ENCODE results near the gene GTF2A1L. TPM values are rescaled to one million over a fixed set of nuclear protein-coding genes. Genes with fewer than 3 reads are reported as not detected.

The GTF2A1L gene
- total RNA-seq, 4 donors from 2014 or later: 0.67 to 4.2 TPM; not detected in 2

DNA sequence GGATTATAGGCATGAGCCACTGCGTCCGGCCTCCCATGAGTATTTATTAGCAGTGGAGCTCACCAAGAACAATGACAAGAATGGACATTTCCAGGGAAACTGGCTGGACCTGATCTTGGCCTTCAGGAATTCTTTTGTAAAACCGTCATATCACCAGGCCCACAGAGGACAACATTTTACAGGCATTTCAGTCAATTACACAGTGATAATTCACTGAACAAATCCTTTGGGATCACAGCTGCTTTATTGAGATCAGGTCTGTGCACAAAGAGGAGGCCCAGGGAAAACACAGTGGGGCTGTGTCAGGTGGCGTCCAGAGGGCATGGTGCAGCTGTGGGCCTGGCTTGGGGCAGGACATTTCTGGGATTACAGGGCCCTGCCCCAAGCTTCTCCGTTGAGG, 30.1 kb upstream of the GTF2A1L start:
- no peak overlapping the region for H3K27ac ChIP-seq
- 95% methylated on average over 5 of the region's 5 CpGs for WGBS, 2 donors
- TF ChIP-seq, protein P1, sequence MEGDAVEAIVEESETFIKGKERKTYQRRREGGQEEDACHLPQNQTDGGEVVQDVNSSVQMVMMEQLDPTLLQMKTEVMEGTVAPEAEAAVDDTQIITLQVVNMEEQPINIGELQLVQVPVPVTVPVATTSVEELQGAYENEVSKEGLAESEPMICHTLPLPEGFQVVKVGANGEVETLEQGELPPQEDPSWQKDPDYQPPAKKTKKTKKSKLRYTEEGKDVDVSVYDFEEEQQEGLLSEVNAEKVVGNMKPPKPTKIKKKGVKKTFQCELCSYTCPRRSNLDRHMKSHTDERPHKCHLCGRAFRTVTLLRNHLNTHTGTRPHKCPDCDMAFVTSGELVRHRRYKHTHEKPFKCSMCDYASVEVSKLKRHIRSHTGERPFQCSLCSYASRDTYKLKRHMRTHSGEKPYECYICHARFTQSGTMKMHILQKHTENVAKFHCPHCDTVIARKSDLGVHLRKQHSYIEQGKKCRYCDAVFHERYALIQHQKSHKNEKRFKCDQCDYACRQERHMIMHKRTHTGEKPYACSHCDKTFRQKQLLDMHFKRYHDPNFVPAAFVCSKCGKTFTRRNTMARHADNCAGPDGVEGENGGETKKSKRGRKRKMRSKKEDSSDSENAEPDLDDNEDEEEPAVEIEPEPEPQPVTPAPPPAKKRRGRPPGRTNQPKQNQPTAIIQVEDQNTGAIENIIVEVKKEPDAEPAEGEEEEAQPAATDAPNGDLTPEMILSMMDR (IDR thresholded peaks at IDR 0.05): no peak
- no peak for TF ChIP-seq POLR2A (IDR thresholded peaks at IDR 0.05)
- no peak overlapping the region for H3K4me3 ChIP-seq (replicated peaks in 1 of 3)
- no peak for DNase-seq
- no peaks in the 10 kb centered on the region for H3K36me3 ChIP-seq
- H3K4me1 ChIP-seq: no peaks in the 10 kb centered on the region
- intact Hi-C loops (cut with DNase I): loop anchor here (10.0 kb wide), 1 partner anchor 73 kb away; no protein-coding TSS in a partner anchor
- H3K27me3 ChIP-seq: no peaks in the 10 kb centered on the region
- no peaks in the 10 kb centered on the region for H3K9me3 ChIP-seq

DNA sequence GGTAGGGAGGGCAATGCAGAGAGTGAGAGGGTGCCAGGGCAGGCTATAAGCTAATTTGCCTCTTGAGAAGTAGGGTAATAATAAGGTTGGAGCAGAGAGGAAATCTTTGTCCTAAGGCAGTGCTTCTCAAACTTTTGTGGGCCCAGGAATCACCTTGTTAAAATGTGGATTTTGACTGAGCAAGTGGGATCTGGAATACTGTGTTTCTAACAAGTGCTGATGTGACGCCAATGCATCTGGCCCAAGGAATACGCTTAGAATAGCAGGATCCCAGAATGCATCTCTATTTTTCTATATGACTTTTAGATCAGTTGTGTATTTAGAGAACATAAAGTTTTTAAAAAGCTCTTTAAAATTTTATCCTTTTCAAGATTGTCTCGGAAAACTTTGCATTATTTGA, 29.7 kb upstream of the GTF2A1L start:
- no peaks in the 10 kb centered on the region for H3K9me3 ChIP-seq
- TF ChIP-seq, protein P1 (IDR thresholded peaks at IDR 0.05): no peak
- TF ChIP-seq POLR2A (IDR thresholded peaks at IDR 0.05): no peak
- H3K4me1 ChIP-seq: no peaks in the 10 kb centered on the region
- H3K4me3 ChIP-seq (replicated peaks in 1 of 3): no peak overlapping the region
- H3K27me3 ChIP-seq: no peaks in the 10 kb centered on the region
- intact Hi-C loops (cut with DNase I): loop anchor here (10.0 kb wide), 1 partner anchor 73 kb away; no protein-coding TSS in a partner anchor
- no peak overlapping the region for H3K27ac ChIP-seq
- whole genome bisulfite sequencing, 2 donors: 94 to 97% methylated on average over 3 of the region's 3 CpGs
- no peaks in the 10 kb centered on the region for H3K36me3 ChIP-seq
- DNase-seq: no peak

DNA sequence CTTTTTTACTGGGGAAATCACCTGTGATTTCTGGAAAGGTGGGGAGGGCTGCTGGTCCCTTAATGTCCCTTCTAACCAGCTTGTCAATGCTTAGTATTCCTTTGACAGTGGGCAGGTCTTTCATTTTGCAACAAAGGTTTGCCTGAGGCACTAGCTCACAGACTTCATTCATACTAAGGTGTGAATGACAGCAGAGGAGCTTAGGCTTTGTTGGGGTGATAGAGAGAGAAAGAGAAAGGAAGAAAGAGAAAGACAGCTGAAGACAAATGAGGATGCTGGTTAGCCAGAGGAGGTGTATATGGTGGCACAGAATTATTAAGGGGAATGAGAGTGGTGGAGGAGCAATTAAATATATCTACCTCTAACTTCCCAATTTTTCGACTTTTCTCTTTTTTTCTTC, 28.9 kb upstream of the GTF2A1L start:
- H3K4me1 ChIP-seq: no peaks in the 10 kb centered on the region
- H3K27ac ChIP-seq: no peak overlapping the region
- no peaks in the 10 kb centered on the region for H3K9me3 ChIP-seq
- H3K4me3 ChIP-seq (replicated peaks in 1 of 3): no peak overlapping the region
- TF ChIP-seq, protein P1 (IDR thresholded peaks at IDR 0.05): no peak
- no peak for TF ChIP-seq POLR2A (IDR thresholded peaks at IDR 0.05)
- no peak for DNase-seq
- no peaks in the 10 kb centered on the region for H3K27me3 ChIP-seq
- WGBS, 2 donors: 81 to 92% methylated on average over 1 of the region's 1 CpG
- intact Hi-C loops (cut with DNase I): loop anchor here (10.0 kb wide), 1 partner anchor 74 kb away; no protein-coding TSS in a partner anchor
- H3K36me3 ChIP-seq: no peaks in the 10 kb centered on the region

DNA sequence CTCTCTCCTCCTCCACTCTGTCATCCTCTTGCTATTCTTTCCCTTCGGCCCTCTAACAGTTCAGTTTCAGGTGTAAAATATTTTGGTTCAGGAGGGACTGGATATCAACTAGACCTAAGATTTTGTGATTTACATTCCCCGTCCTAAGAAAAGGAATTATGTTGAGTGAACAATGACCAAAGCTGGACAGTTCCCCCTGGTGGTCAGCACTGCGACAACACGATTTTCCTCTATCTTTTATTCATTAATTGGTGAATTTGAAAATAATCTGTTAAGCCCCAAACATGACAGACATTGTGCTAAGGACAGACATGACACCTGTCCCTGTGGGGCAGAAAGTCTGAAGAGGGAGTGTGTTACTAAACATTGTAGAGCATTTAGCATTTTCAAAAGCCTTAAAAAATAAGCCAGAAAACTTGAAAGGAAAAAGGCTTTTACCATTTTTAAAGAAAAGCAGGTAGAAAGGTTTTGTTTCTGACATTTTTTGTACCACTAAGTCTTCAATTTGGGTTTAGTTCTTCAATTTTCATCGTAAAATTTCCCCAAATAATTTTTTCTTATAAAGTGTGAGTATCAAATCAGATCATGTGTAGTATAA, 28.4 kb upstream of the GTF2A1L start:
- 26 to 31% methylated on average over 5 of the region's 5 CpGs for WGBS, 2 donors
- no peak overlapping the region for H3K4me3 ChIP-seq (replicated peaks in 1 of 3)
- H3K27ac ChIP-seq: no peak overlapping the region
- peak; percentile 46 to 61 for DNase-seq
- H3K9me3 ChIP-seq: no peaks in the 10 kb centered on the region
- H3K4me1 ChIP-seq: no peaks in the 10 kb centered on the region
- no peaks in the 10 kb centered on the region for H3K27me3 ChIP-seq
- intact Hi-C loops (cut with DNase I): loop anchor here (10.0 kb wide), 1 partner anchor 74 kb away; no protein-coding TSS in a partner anchor
- TF ChIP-seq, protein P1 (IDR thresholded peaks at IDR 0.05): peak; percentile 33 to 77 (median 71)
- no peak for TF ChIP-seq POLR2A (IDR thresholded peaks at IDR 0.05)
- H3K36me3 ChIP-seq: no peaks in the 10 kb centered on the region

DNA sequence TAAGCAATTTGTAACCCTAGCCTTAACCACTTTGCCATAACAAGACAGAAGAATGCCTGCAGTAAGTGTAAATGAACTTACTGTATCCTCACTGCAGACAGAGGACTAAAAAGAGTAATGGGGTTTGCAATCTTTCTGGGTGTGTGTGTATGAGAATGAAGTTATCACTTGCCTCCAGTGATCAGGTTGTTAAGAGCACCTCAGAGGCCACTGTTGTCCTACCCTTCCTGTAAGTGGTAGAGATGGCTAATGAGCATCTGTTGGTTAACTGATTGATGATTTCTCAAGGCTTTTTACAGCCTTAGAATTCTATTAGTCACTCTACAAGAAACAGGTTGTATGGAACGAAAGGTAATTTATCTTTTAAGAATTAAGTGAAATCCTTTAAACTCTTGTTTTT, 27.6 kb upstream of the GTF2A1L start:
- intact Hi-C loops (cut with DNase I): no loop called here
- H3K4me1 ChIP-seq: no peaks in the 10 kb centered on the region
- no peak for TF ChIP-seq POLR2A (IDR thresholded peaks at IDR 0.05)
- TF ChIP-seq, protein P1 (IDR thresholded peaks at IDR 0.05): no peak
- WGBS, 2 donors: 95 to 96% methylated on average over 1 of the region's 1 CpG
- no peak overlapping the region for H3K4me3 ChIP-seq (replicated peaks in 1 of 3)
- H3K27ac ChIP-seq: no peak overlapping the region
- no peaks in the 10 kb centered on the region for H3K36me3 ChIP-seq
- H3K9me3 ChIP-seq: no peaks in the 10 kb centered on the region
- DNase-seq: no peak
- H3K27me3 ChIP-seq: no peaks in the 10 kb centered on the region

Measured in thyroid gland (tissue), 4 donors.